Hematopoietic multipotent progenitor cell treated with erythropoietin and hydrocortisone succinate and interleukin-3 and kit ligand, for 4 days (in vitro differentiated cells): Measurements from ENCODE around the gene TMEFF2.
"Not testable (repeated sequence)": the region's sequence is repeated elsewhere in the genome, so short reads cannot be mapped to it uniquely, and the experiment has no call there.

Experiments
- DNase-seq: peaks from one replicate; pipeline ENCODE4 v3.0.0-alpha.2; 2015

TMEFF2 gene

GRCh38 chr2:192183296-192183695 lies 11.4 kb downstream of the TMEFF2 start:
- no peak for DNase-seq

GRCh38 chr2:192166946-192167345 lies 27.8 kb downstream of the TMEFF2 start:
- DNase-seq: no peak

DNA sequence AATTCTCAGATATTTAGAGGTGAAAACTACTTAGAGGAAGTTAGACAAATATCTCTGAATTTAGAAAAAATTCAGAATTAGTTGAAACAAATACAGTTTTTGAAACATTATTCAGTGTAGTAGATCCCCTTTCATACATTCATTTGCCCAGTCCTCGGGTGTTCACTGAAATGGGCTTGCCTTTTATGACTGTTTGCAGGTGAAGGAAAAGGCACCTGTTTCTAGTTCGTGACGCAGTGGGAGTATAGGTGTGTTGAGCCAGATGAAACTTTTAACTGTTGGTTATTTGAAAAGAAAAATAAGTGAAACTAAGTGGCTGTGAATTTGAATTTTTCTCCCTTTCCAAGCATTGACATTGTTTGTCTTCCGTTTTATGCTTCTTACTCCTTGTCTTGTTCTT lies 28.9 kb downstream of the TMEFF2 start:
- no peak for DNase-seq

DNA sequence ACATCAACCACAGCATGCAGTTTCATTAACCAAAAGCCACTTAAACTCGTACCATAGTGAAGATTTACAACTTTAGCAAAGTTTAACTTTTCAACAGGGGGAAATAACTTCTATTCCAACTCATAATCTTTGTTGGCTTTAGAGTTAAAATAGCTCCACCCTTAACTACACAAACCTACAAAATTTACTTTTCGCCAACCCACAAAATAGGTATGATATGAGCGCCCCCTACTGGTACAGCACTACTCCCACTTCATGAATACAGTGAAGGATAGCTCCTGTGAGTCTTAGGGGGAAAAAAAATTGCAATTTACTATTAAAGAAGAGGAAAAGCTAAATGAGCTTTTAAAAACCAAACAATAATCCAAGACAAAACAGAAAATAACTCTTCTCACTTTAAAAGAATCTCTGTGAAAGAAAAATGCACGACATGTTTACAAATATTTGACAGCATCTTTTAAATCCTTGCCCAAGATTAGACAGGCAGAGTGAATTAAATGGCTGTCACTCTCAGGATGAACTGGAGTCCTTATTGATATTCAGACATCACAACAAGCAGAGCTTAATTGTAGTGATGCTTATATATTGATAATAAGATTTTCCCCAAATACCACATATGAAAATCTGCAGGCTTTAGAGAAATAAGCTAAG lies 32.2 kb downstream of the TMEFF2 start:
- peak; percentile 88 for DNase-seq

DNA sequence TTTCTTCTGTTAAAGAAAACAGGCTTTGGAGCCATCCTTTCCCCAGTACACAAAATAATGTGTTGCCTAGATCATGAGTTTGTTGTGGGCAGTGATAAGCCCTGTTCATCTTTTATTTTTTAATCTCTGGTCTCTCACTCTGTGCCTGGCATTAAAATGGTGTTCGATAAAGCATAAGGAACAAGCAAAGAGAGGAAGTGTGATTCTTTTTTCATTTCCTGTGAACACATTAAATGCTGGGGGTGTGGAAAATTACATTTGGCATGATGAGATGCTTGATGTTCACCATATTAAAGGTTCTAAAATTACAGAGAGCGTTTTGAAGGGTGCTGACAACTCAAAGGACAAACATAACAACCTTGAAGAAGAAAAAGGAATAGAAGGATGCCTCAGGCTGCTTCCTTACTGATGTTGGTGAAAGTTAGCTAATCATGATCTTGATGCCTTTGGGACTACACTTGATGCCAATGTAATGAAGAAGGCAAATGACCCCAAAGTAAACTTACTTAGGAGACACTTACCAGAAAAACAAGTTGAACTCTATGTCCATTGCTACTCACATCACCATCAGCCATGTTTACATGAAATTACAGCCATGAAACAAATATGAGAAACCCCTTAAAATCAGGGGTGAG lies 33.0 kb downstream of the TMEFF2 start:
- DNase-seq: peak; percentile 51

GRCh38 chr2:192159736-192160135 lies 35.0 kb downstream of the TMEFF2 start:
- DNase-seq: peak; percentile 10

DNA sequence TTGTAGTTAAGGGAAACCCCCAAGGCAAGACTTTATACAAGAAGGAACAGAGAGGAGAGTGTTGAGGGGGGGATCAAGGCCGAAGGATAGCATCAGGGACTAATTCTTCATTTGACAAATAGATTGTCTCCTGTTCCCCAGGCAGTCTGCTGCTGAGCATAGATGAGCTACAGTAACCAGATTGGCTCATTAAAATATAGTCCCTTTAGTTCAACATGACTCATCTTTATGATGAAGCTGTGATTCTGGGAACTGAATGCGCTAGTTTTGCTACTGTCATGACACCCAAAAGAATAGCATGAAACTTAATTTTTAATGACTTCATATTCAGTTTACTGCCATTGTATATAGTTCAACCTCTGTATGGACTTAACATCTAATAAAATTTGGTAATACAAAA lies 35.5 kb downstream of the TMEFF2 start:
- DNase-seq: no peak

GRCh38 chr2:192157776-192158175 lies 37.0 kb downstream of the TMEFF2 start:
- no peak for DNase-seq

- no peak for DNase-seq
These were observed 39.1 kb downstream of the TMEFF2 start for GRCh38 chr2:192155511-192156118.

DNA sequence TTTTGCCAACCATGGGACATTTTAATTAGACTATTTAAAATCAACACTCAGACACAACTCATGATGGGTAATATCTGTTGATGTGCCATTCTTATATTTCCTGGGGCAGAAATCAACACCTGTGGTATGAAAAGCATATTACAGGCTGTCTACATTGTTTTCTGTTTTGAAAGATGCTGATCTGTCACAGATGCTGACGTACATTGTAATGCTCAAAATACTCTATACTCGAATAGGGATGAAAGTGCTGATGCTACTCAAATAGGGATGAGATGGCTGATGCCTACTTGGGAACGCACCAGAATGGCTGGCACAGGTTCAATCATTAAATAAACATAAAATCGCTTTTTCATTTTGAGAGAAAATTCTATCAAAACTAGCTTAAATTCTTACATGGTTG lies 41.2 kb downstream of the TMEFF2 start:
- DNase-seq: no peak

GRCh38 chr2:192151853-192152252 lies 42.9 kb downstream of the TMEFF2 start:
- DNase-seq: no peak

DNA sequence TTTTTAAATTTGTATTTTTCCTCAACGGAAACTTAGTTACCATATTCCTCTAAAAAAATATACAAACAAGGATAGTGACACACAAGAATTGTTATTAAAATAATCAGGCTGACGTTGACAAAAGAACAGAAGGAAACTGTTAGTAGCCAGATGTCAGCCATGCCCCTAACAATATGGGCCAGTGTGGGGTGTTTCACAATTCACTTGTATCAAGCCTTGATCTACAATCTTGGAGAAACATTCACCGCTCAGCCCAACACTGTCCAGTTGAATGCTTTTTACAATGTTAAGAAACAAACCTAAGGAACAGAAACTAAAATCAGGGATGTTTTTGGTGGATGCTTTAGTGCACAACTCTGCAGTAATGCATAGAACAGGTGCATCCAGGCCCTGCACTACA lies 44.6 kb downstream of the TMEFF2 start:
- DNase-seq: peak; percentile 38

- DNase-seq: no peak
These were observed 46.0 kb downstream of the TMEFF2 start for GRCh38 chr2:192148620-192149321.

DNA sequence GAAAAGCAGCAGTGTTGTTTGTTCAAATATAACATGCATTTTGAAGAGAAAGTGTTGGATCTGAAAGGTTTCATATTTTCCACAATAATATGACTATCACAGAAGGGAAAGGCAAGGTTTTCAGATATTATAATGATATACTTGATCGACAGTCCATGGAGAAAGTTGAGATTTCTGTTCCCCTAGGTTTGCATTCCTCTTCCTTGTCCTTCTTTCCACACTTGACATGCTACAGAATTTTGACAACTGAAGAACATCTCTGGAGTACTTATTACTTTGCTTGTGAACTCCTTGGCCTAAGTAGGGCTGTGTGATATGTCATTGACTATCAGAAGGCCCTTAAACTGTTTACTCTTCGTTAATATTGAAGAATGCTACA lies 46.5 kb downstream of the TMEFF2 start:
- no peak for DNase-seq

- DNase-seq: no peak
These were observed 48.4 kb downstream of the TMEFF2 start for GRCh38 chr2:192146069-192147015.

- no peak for DNase-seq
These were observed 49.2 kb downstream of the TMEFF2 start for GRCh38 chr2:192145496-192145895.

GRCh38 chr2:192140236-192140839 lies 54.4 kb downstream of the TMEFF2 start:
- no peak for DNase-seq

- DNase-seq: no peak
These were observed 54.9 kb downstream of the TMEFF2 start for GRCh38 chr2:192139813-192140212.

- no peak for DNase-seq
These were observed 57.3 kb downstream of the TMEFF2 start for GRCh38 chr2:192137451-192137850.

DNA sequence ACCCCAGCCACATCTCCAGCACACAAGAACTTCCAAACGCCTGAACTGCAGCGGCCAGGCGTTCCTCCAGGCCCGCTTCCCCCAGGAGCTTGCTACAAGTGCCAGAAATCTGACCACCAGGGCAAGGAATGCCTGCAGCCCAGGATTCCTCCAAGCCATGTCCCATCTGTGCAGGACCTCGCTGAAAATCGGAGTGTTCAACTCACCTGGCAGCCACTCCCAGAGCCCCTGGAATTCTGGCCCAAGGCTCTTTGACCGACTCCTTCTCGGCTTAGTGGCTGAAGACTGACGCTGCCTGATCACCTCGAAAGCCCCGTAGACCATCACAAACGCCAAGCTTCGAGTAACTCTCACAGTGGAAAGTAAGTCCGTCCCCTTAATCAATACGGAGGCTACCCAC lies 62.1 kb downstream of the TMEFF2 start:
- not testable (repeated sequence) for DNase-seq

DNA sequence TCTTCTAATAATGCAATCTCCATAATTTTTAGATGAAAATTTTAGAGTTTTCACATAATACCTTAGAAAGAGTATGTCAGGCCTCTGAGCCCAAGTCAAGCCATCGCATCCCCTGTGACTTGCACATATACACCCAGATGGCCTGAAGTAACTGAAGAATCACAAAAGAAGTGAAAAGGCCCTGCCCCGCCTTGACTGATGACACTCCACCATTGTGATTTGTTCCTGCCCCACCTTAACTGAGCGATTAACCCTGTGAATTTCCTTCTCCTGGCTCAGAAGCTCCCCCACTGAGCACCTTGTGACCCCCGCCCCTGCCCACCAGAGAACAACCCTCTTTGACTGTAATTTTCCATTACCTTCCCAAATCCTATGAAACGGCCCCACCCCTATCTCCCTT lies 64.4 kb downstream of the TMEFF2 start:
- not testable (repeated sequence) for DNase-seq

GRCh38 chr2:192128655-192129054 lies 66.1 kb downstream of the TMEFF2 start:
- no peak for DNase-seq
